ENCODE data around the gene MAP3K12. TPM values are rescaled to one million over a fixed set of nuclear protein-coding genes. Genes with fewer than 3 reads are reported as not detected.

MAP3K12 gene
- total and polyA plus RNA-seq, 2 of the 8 experiments (the other 6 are each of a cell fraction or from before 2014, with no cell fraction given): 23.4 to 42.7 TPM

DNA sequence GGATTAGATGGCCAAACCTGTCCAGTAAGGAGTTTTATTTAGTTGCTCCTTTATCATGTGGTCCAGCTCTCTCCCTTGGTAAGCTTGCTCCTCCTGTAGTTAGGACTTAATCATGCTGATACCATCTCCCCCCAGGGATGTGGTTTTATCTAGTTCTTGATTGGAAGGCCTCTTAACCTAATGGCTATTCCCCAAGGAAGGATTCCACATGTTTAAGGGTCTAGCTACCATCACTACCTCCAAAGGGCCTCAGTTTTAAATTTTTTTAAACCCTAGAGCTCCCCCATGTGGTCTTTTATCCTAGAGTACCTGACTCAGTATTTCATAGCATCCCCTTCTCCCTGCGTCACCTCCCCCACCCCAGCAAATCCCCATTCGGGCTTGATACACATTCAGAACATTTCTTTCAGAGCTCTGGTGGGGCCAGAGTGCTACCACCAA, 22.5 kb downstream of the MAP3K12 start:
- Histone ChIP-seq H2BK12ac (ENCODE audit: low read depth, low read length) (no peak overlapping the region), H2AFZ (ENCODE audit: low read length) (no peak overlapping the region), H4K8ac (ENCODE audit: extremely low read depth, insufficient read depth, low read length) (no peak overlapping the region), H3K27ac (ENCODE audit: low read depth, low read length) (no peak overlapping the region), H3K36me3 (ENCODE audit: control insufficient read depth in 2 of 4, insufficient read depth in 4 of 4, low read length in 3 of 4) (peaks cover 43 to 96% (median 81%) of the 10 kb centered on the region in 4 experiments), H3K18ac (ENCODE audit: extremely low read depth, low read length) (no peak overlapping the region), H3K9me3 (ENCODE audit: insufficient read depth in 2 of 2, low read depth in 1 of 2, low read length in 1 of 2) (no peaks in the 10 kb centered on the region), H3K4ac (replicated peaks; ENCODE audit: insufficient read length, low read depth, low read length) (no peak overlapping the region), H2BK15ac (ENCODE audit: low read length) (no peak overlapping the region), H3K56ac (replicated peaks; ENCODE audit: insufficient read length, low read depth, low read length) (no peak overlapping the region), H3K9ac (replicated peaks in 1 of 4; ENCODE audit: extremely low read depth in 1 of 4, low read depth in 3 of 4, low read length in 3 of 4) (no peak overlapping the region), H3K23ac (ENCODE audit: insufficient read length) (no peak overlapping the region), H4K91ac (replicated peaks; ENCODE audit: insufficient read length, low read length) (no peak overlapping the region), H4K5ac (ENCODE audit: insufficient read length, low read depth, low read length) (no peak overlapping the region), H3K4me3 (ENCODE audit: extremely low read depth in 1 of 4, insufficient read depth in 2 of 4, low read depth in 3 of 4, low read length in 4 of 4) (no peak overlapping the region), H2AK5ac (ENCODE audit: low read depth, low read length) (no peak overlapping the region), H4K20me1 (replicated peaks in 1 of 2; ENCODE audit: control insufficient read depth in 1 of 2, insufficient read depth in 2 of 2, low read length in 2 of 2) (peaks cover 26 to 27% of the 10 kb centered on the region in 2 experiments), H3K14ac (ENCODE audit: insufficient read length) (no peak overlapping the region), H3K79me2 (ENCODE audit: control insufficient read depth in 1 of 2, insufficient read depth in 2 of 2, low read length in 2 of 2) (peaks cover 0 to 32% of the 10 kb centered on the region in 2 experiments; a peak in 2 of 4 replicates), H3K79me1 (ENCODE audit: low read depth, low read length) (no peaks in the 10 kb centered on the region; the same call in 1 of the 2 replicates), H2BK5ac (ENCODE audit: low read depth, low read length) (no peak overlapping the region), H3K23me2 (ENCODE audit: low read depth, low read length) (no peaks in the 10 kb centered on the region), H3K27me3 (replicated peaks in 1 of 4; ENCODE audit: control insufficient read depth in 3 of 4, extremely low read depth in 1 of 4, insufficient read depth in 3 of 4, low read length in 3 of 4) (no peaks in the 10 kb centered on the region), H2BK120ac (replicated peaks; ENCODE audit: low read depth, low read length) (no peak overlapping the region), H3K4me2 (ENCODE audit: insufficient read depth in 1 of 2, low read depth in 2 of 2, low read length in 2 of 2) (no peak overlapping the region), H2BK20ac (ENCODE audit: low read length) (no peak overlapping the region), H3K4me1 (replicated peaks in 1 of 4; ENCODE audit: control insufficient read depth in 3 of 4, insufficient read depth in 4 of 4, low read length in 3 of 4) (peaks cover 0 to 9% (median 1%) of the 10 kb centered on the region in 4 experiments; a peak in 3 of 7 replicates)
- FAIRE-seq: no peak
- no peak for DNase-seq (ENCODE audit: low read depth in 1 of 2, low spot score in 2 of 2)
- WGBS, 2 experiments (ENCODE audit: extremely low coverage in 1 of 2, insufficient coverage in 1 of 2, insufficient read length in 1 of 2, insufficient replicate concordance in 2 of 2, low coverage in 1 of 2, low lambda C conversion rate in 2 of 2, missing lambda C conversion rate in 1 of 2): 78% methylated on average over 2 of the region's 2 CpGs; no CpG with 5 or more reads in 1 of the 2 experiments
- ChIA-PET POLR2A (ENCODE audit: partially characterized antibody) (interaction anchor here (0.9 to 67.0 kb wide), 6 partner anchors 9 to 173 kb away, joined by 3 to 3397 read pairs (median 6); partner anchors contain the start of genes AAAS, MAP3K12, NPFF and PCBP2), CTCF (ENCODE audit: partially characterized antibody) (interaction anchor here (0.6 to 9.0 kb wide), 21 partner anchors 9 to 554 kb away, joined by 3 to 105 read pairs (median 7); partner anchors contain the start of genes AAAS, MAP3K12 and NPFF)
- TF ChIP-seq POLR2A (IDR thresholded peaks at IDR 0.05; ENCODE audit: control extremely low read depth in 1 of 2, low read depth in 2 of 2, low read length in 2 of 2): peak; percentile 42 to 71; a peak in 2 of 3 replicates
- no peak for TF ChIP-seq KDM4A (IDR thresholded peaks at IDR 0.05; ENCODE audit: low read depth, low read length, severe bottlenecking)
- no peak for TF ChIP-seq EP300 (IDR thresholded peaks at IDR 0.05; ENCODE audit: borderline replicate concordance in 1 of 2, low read depth in 2 of 2, low read length in 2 of 2)
- TF ChIP-seq RAD21 (IDR thresholded peaks at IDR 0.05 in 1 of 2, conservative IDR thresholded peaks at IDR 0.05 in 1 of 2; ENCODE audit: low read depth in 2 of 2, low read length in 2 of 2): peak in 1 of 2 experiments; percentile 35; a peak in 1 of 4 replicates
- no peak for TF ChIP-seq SP1 (IDR thresholded peaks at IDR 0.05; ENCODE audit: low read depth, low read length)
- TF ChIP-seq, protein P1, sequence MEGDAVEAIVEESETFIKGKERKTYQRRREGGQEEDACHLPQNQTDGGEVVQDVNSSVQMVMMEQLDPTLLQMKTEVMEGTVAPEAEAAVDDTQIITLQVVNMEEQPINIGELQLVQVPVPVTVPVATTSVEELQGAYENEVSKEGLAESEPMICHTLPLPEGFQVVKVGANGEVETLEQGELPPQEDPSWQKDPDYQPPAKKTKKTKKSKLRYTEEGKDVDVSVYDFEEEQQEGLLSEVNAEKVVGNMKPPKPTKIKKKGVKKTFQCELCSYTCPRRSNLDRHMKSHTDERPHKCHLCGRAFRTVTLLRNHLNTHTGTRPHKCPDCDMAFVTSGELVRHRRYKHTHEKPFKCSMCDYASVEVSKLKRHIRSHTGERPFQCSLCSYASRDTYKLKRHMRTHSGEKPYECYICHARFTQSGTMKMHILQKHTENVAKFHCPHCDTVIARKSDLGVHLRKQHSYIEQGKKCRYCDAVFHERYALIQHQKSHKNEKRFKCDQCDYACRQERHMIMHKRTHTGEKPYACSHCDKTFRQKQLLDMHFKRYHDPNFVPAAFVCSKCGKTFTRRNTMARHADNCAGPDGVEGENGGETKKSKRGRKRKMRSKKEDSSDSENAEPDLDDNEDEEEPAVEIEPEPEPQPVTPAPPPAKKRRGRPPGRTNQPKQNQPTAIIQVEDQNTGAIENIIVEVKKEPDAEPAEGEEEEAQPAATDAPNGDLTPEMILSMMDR (IDR thresholded peaks at IDR 0.05; ENCODE audit: control extremely low read depth in 1 of 3, insufficient read depth in 1 of 3, low read depth in 1 of 3, low read length in 3 of 3): peak in 2 of 3 experiments; percentile 37 to 47; a peak in 2 of 4 replicates
- TF ChIP-seq CBX5 (IDR thresholded peaks at IDR 0.05; ENCODE audit: low read depth, low read length): no peak
- no peak for TF ChIP-seq SUZ12 (IDR thresholded peaks at IDR 0.05; ENCODE audit: low read length)
- no peak for TF ChIP-seq KDM1A (IDR thresholded peaks at IDR 0.05; ENCODE audit: borderline replicate concordance, low read length)
